Pancreas (tissue), 10 donors: ENCODE data around the gene TNPO1. TPM values are rescaled to one million over a fixed set of nuclear protein-coding genes. Genes with fewer than 3 reads are reported as not detected.
"Not testable (repeated sequence)": the region's sequence is repeated elsewhere in the genome, so short reads cannot be mapped to it uniquely, and the experiment has no call there.

ENCODE experiments used
- ATAC-seq, 4 donors: fragments of 200-7000 bp; cut with Tn5 transposase; one replicate each; pipeline versions ENCODE4 v1.8.0 to v1.9.1; 2020; ENCODE audit warnings: mild to moderate bottlenecking in 4 of 4, moderate library complexity in 4 of 4
- DNase-seq, 6 donors: peaks; one replicate each; pipeline ENCODE4 v3.0.0-alpha.2; 2020
- FAIRE-seq: peaks from 2 replicates; lab custom pipeline; 2012; peaks lifted over from hg19 to GRCh38; lab: Jason Lieb, UNC
- H3K27ac ChIP-seq, 4 donors: fragments of 200-600 bp; sonication (generic); 1 replicate in 3 of 4; 2 replicates in 1 of 4; pipeline versions ENCODE4 v1.5.0 to v1.8.0; 2020
- H3K27me3 ChIP-seq, 4 donors: fragments of 200-600 bp; one replicate each; pipeline ENCODE4 v1.8.0; 2021
- H3K36me3 ChIP-seq, 3 donors: fragments of 200-600 bp; sonication (generic) in 1 of 3; one replicate each; pipeline versions ENCODE4 v1.5.0 to v1.8.0; 2020 to 2021
- H3K4me1 ChIP-seq, 3 donors: fragments of 200-600 bp; one replicate each; pipeline ENCODE4 v1.8.0; 2021
- H3K4me3 ChIP-seq, 4 donors: fragments of 200-600 bp; sonication (generic) in 2 of 4; one replicate each; pipeline versions ENCODE4 v1.5.0 to v1.8.0; 2020 to 2021
- H3K9me3 ChIP-seq, 4 donors: fragments of 200-600 bp; one replicate each; pipeline ENCODE4 v1.8.0; 2021
- CTCF ChIP-seq, 4 donors: fragments of 200-600 bp; sonication (generic) in 3 of 4; IDR thresholded peaks; one replicate each; pipeline versions ENCODE4 v1.5.0 to v1.8.0; 2021; ENCODE audit warnings: antibody characterized with exemption in 4 of 4
- whole genome bisulfite sequencing, 2 donors: extraction: QIAGEN DNeasy Blood & Tissue Kit; methylation state at CpG; one replicate each; pipeline ENCODE4 v1.1.7; 2013; 5-methylcytosine and 5-hydroxymethylcytosine counted together
- intact Hi-C, 3 donors: fragments of 100-400 bp; cut with DNase I; formaldehyde crosslinking; loops; one replicate each; pipeline versions ENCODE4 v1.11.1 to v1.14.2; 2022
- polyA plus RNA-seq, 2 donors: library from polyadenylated mRNA; stranded (reverse); fragments of 200-250 nt; gene quantifications; one replicate each; pipeline ENCODE4 v1.2.3, GENCODE V29; 2013
- total RNA-seq, 6 donors: library from RNA; stranded (reverse); fragmentation: NEBNext Ultra II Directional in 4 of 6; extraction: Animal tissue kit (Norgen Biotek cat#: 25700) in 4 of 6; gene quantifications; one replicate each; pipeline versions ENCODE4 v1.2.1 to v1.2.4, GENCODE V29; 2021 to 2023
- donor health status: healthy with polysubstance abuse.
- donor health status: DM: no; HTN: no; CAD: no; lungs with moderate emphysema.
- donor health status: DM: no; HTN: no; CAD: no.
- donor health status: control.
- donor health status: control.
- donor health status: Bipolar disorder and iron deficiency.
- donor health status: DM: yes; HTN: yes; CAD: no.
- donor health status: DM: no; HTN: no; CAD: no.
- donor health status: DM: no; HTN: no; CAD: no.
- donor health status: DM: yes; HTN: yes; CAD: no.

Gene TNPO1
- total and polyA plus RNA-seq, 8 donors, result 5.5 to 58.9 (median 43.3) TPM

- Histone ChIP-seq H3K27ac (no peak overlapping the region), H3K4me3 (no peak overlapping the region), H3K4me1 (no peaks in the 10 kb centered on the region), H3K27me3 (no peaks in the 10 kb centered on the region), H3K36me3 (no peaks in the 10 kb centered on the region), H3K9me3 (no peaks in the 10 kb centered on the region)
- intact Hi-C loops, result no loop called here
- 70 to 88% methylated on average over 1 of the region's 1 CpG for WGBS, 2 donors
- no peak for ATAC-seq
- DNase-seq, result no peak
- TF ChIP-seq CTCF (IDR thresholded peaks at IDR 0.05), result no peak
- no peak for FAIRE-seq
Observed at GRCh38 chr5:72922422-72922821, 106.0 kb downstream of the TNPO1 start.

GRCh38 chr5:72925336-72926010 lies 109.0 kb downstream of the TNPO1 start:
- H3K4me3 ChIP-seq, result no peak overlapping the region
- DNase-seq (peak in 2 of 6 donors; percentile 22 to 54), FAIRE-seq (no peak), ATAC-seq (no peak)
- 90 to 97% methylated on average over 33 of the region's 33 CpGs for WGBS, 2 donors
- TF ChIP-seq CTCF (IDR thresholded peaks at IDR 0.05), result no peak
- H3K9me3 ChIP-seq, result no peaks in the 10 kb centered on the region
- no peaks in the 10 kb centered on the region for H3K36me3 ChIP-seq
- no peaks in the 10 kb centered on the region for H3K27me3 ChIP-seq
- H3K27ac ChIP-seq, result no peak overlapping the region
- intact Hi-C loops, result no loop called here
- H3K4me1 ChIP-seq, result no peaks in the 10 kb centered on the region

DNA sequence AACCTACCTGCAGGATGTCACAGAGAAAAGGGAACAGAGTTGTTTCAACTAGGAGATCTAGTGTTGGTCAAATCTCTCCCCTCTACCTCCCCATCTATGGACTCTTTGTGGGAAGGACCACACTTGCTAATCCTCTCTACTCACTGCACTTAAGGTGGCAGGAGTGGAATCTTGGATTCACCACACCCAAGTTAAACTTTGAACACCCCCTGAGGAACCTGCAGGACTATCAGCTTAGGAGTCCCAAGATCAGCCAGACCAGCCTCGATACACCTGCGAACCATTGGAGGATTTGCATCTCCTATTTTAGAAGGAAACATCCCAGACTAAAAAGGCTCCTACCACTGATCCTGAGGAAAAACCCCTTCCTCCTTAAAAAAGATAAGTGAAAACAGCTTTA lies 116.2 kb downstream of the TNPO1 start:
- intact Hi-C loops, H3K27ac ChIP-seq, DNase-seq, H3K4me3 ChIP-seq, H3K9me3 ChIP-seq, ATAC-seq, H3K4me1 ChIP-seq, H3K27me3 ChIP-seq, FAIRE-seq, H3K36me3 ChIP-seq: not testable (repeated sequence)
- WGBS, 2 donors, result 86 to 98% methylated on average over 2 of the region's 2 CpGs

- H3K27me3 ChIP-seq, H3K9me3 ChIP-seq, ATAC-seq, H3K4me1 ChIP-seq, intact Hi-C loops, FAIRE-seq, H3K4me3 ChIP-seq, H3K27ac ChIP-seq, H3K36me3 ChIP-seq: not testable (repeated sequence)
- peak in 1 of 6 donors; percentile 65 for DNase-seq
- 92 to 96% methylated on average over 30 to 32 of the region's 32 CpGs for WGBS, 2 donors
Observed at GRCh38 chr5:72934953-72935725, 118.7 kb downstream of the TNPO1 start.

GRCh38 chr5:72936893-72937292 lies 120.4 kb downstream of the TNPO1 start:
- intact Hi-C loops, result no loop called here
- DNase-seq (no peak), FAIRE-seq (no peak), ATAC-seq (no peak)
- Histone ChIP-seq H3K4me1 (peaks cover 0 to 6% (median 0%) of the 10 kb centered on the region in 3 donors), H3K36me3 (no peaks in the 10 kb centered on the region), H3K9me3 (no peaks in the 10 kb centered on the region), H3K27me3 (no peaks in the 10 kb centered on the region), H3K27ac (no peak overlapping the region), H3K4me3 (no peak overlapping the region)
- WGBS, 2 donors, result 88 to 92% methylated on average over 4 of the region's 4 CpGs
- no peak for TF ChIP-seq CTCF (IDR thresholded peaks at IDR 0.05)
